OCI-LY7 (cell line): Measurements from ENCODE around the gene ZNF324B. TPM values are rescaled to one million over a fixed set of nuclear protein-coding genes. Genes with fewer than 3 reads are reported as not detected.

Experiments used
- BruUV-seq: library from RNA; stranded (reverse); fragments of 400-500 nt; replicated peaks from 2 replicates; lab custom pipeline; 2021; lab: Mats Ljungman, UMichigan
- CTCF ChIA-PET: fragments of 300-600 bp; sonication (Branson Sonifier 250); formaldehyde crosslinking; loops from one replicate; lab custom pipeline; 2022; ENCODE audit warnings: antibody characterized with exemption; ENCODE audit not compliant: unreplicated experiment; lab: Charles Lee
- POLR2A ChIA-PET: fragments of 300-600 bp; sonication (Branson Sonifier 250); formaldehyde crosslinking; loops from one replicate; lab custom pipeline; 2022; ENCODE audit warnings: antibody characterized with exemption; lab: Charles Lee
- DNase-seq: peaks from one replicate; pipeline ENCODE4 v3.0.0-alpha.2; 2015; ENCODE audit warnings: low spot score
- H2AFZ ChIP-seq: fragments of 200-600 bp; sonication (generic), shearing (Covaris generic); 2 replicates; pipeline ENCODE4 v1.6.1; 2014; ENCODE audit warnings: mild to moderate bottlenecking, antibody characterized with exemption, low read length, moderate library complexity
- H3K27ac ChIP-seq: fragments of 200-600 bp; sonication (generic); 2 replicates; pipeline ENCODE4 v1.5.1; 2014; ENCODE audit warnings: mixed run types, low read depth, mild to moderate bottlenecking, moderate library complexity, low read length, inconsistent platforms; ENCODE audit not compliant: poor library complexity, severe bottlenecking
- H3K36me3 ChIP-seq: fragments of 200-600 bp; sonication (generic); 2 replicates; pipeline ENCODE4 v1.6.1; 2014; ENCODE audit warnings: mild to moderate bottlenecking, antibody characterized with exemption, low read length, moderate library complexity, mixed read lengths; ENCODE audit not compliant: insufficient read depth
- H3K4me1 ChIP-seq: fragments of 200-600 bp; sonication (generic); 2 replicates; pipeline ENCODE4 v1.5.1; 2014; ENCODE audit warnings: mild to moderate bottlenecking, low read length; ENCODE audit not compliant: insufficient read depth, poor library complexity, severe bottlenecking
- H3K4me2 ChIP-seq: fragments of 200-600 bp; sonication (generic); 2 replicates; pipeline ENCODE4 v1.6.1; 2014; ENCODE audit warnings: mild to moderate bottlenecking, low read length
- H3K4me3 ChIP-seq: fragments of 200-600 bp; sonication (generic); 2 replicates; pipeline ENCODE4 v1.5.1; 2014; ENCODE audit warnings: mild to moderate bottlenecking, low read depth, low read length; ENCODE audit not compliant: poor library complexity, severe bottlenecking
- H3K79me2 ChIP-seq: fragments of 200-600 bp; sonication (generic); 2 replicates; pipeline ENCODE4 v1.6.1; 2016; ENCODE audit warnings: low read depth, mild to moderate bottlenecking, low read length, moderate library complexity, mixed read lengths; ENCODE audit not compliant: insufficient read depth
- H3K9me2 ChIP-seq: fragments of 200-600 bp; sonication (generic); 2 replicates; pipeline ENCODE4 v1.6.1; 2016; ENCODE audit warnings: mild to moderate bottlenecking, low read length, mixed read lengths; ENCODE audit not compliant: insufficient read depth
- H3K9me3 ChIP-seq: fragments of 200-600 bp; sonication (generic); 2 replicates; pipeline ENCODE4 v1.6.1; 2014; ENCODE audit warnings: mild to moderate bottlenecking, mixed run types, low read length, mixed read lengths
- H4K20me1 ChIP-seq: fragments of 200-600 bp; sonication (generic); 2 replicates; pipeline ENCODE4 v1.6.1; 2014; ENCODE audit warnings: mild to moderate bottlenecking, antibody characterized with exemption, low read length, moderate library complexity, mixed read lengths; ENCODE audit not compliant: insufficient read depth
- CTCF ChIP-seq: fragments of 200-600 bp; sonication (generic); conservative IDR thresholded peaks from 2 replicates; pipeline ENCODE4 v1.5.1; 2014; ENCODE audit warnings: mild to moderate bottlenecking, antibody characterized with exemption, low read length, moderate library complexity, mixed read lengths
- EZH2phosphoT487 ChIP-seq: fragments of 200-600 bp; sonication (generic); IDR thresholded peaks from 2 replicates; pipeline ENCODE4 v1.6.1; 2018; ENCODE audit warnings: low read depth, borderline replicate concordance, mild to moderate bottlenecking, mixed run types, antibody characterized with exemption, low read length, moderate library complexity, mixed read lengths
- intact Hi-C: fragments of 100-400 bp; cut with micrococcal nuclease; formaldehyde crosslinking; loops from one replicate; pipeline ENCODE4 v1.10.0; 2022; ENCODE audit not compliant: unreplicated experiment
- total RNA-seq, 2 experiments: library from RNA; depleted of rRNA in 1 of 2; stranded (reverse); fragments of >200 nt in 1 of 2; shearing (Covaris generic) in 1 of 2; gene quantifications; 2 replicates each; pipeline ENCODE4 v1.2.3, GENCODE V29; 2014 to 2022

ZNF324B gene
- total RNA-seq, 2 experiments from 2014 or later = 13.8 to 14.5 TPM

GRCh38 chr19:58479303-58479702, 27.9 kb downstream of the ZNF324B start:
- Histone ChIP-seq H3K4me1 (peaks cover 20% of the 10 kb centered on the region), H2AFZ (no peak overlapping the region), H3K79me2 (no peaks in the 10 kb centered on the region), H3K4me3 (no peak overlapping the region), H3K9me3 (no peaks in the 10 kb centered on the region), H3K27ac (no peak overlapping the region), H3K9me2 (no peaks in the 10 kb centered on the region), H3K36me3 (no peaks in the 10 kb centered on the region), H3K4me2 (no peak overlapping the region), H4K20me1 (no peaks in the 10 kb centered on the region)
- intact Hi-C loops = loop anchor here (5.0 kb wide), 1 partner anchor 132 kb away; no protein-coding TSS in a partner anchor
- CTCF ChIA-PET = no interaction called here
- TF ChIP-seq EZH2phosphoT487 (no peak), CTCF (no peak)
- no peak for DNase-seq
- BruUV-seq = no TSS peak
- POLR2A ChIA-PET = no interaction called here

DNA sequence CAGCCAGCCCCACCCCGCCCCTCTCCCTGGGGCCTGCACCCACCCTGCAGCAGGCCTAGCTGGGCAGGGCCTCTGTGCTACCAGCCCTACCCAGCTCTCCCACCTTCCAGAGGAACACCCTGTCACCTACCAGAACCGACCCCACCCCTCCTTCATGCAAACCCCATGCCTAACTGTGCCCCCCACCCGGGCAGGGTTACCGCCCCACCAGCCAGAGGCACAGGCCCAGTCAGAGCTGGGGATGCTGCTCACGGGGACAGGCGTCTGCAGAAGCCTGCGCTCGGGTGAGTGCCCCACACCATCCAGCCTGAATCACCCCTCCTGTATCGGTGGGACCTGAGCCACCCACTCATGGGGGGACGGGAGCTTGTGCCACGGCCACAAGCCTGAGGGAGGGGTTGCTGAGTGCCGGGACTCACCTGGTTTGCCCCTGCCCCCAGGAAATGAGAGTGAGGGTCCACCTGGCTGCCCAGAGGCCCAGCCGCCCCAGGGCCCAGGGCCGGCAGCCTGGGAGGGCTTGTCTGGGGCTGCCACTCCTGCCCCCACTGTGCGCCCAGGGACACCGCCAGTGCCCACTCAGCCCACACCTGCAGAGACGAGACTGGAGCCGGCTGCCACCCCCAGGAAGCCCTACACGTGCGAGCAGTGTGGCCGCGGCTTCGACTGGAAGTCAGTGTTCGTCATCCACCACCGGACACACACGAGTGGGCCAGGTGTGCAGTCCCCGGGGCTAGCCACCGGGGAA, 28.5 kb downstream of the ZNF324B start:
- ChIA-PET POLR2A (no interaction called here), CTCF (interaction anchor here (0.7 kb wide), 1 partner anchor 134 kb away, joined by 6 read pairs; no protein-coding TSS in a partner anchor)
- Histone ChIP-seq H4K20me1 (no peaks in the 10 kb centered on the region), H2AFZ (no peak overlapping the region), H3K4me2 (no peak overlapping the region), H3K27ac (no peak overlapping the region), H3K9me2 (no peaks in the 10 kb centered on the region), H3K4me3 (no peak overlapping the region), H3K36me3 (no peaks in the 10 kb centered on the region), H3K79me2 (no peaks in the 10 kb centered on the region), H3K9me3 (no peaks in the 10 kb centered on the region), H3K4me1 (peaks cover 16% of the 10 kb centered on the region)
- intact Hi-C loops = loop anchor here (5.0 kb wide), 1 partner anchor 133 kb away; no protein-coding TSS in a partner anchor
- no peak for DNase-seq
- TF ChIP-seq EZH2phosphoT487 = no peak
- BruUV-seq = no TSS peak

GRCh38 chr19:58480481-58480830, 29.0 kb downstream of the ZNF324B start:
- no peaks in the 10 kb centered on the region for H3K9me3 ChIP-seq
- TF ChIP-seq EZH2phosphoT487 (no peak), CTCF (no peak)
- H3K79me2 ChIP-seq = no peaks in the 10 kb centered on the region
- H3K9me2 ChIP-seq = no peaks in the 10 kb centered on the region
- H3K27ac ChIP-seq = no peak overlapping the region
- no peak overlapping the region for H3K4me3 ChIP-seq
- no peak overlapping the region for H3K4me2 ChIP-seq
- CTCF ChIA-PET = no interaction called here
- H3K36me3 ChIP-seq = no peaks in the 10 kb centered on the region
- H4K20me1 ChIP-seq = no peaks in the 10 kb centered on the region
- DNase-seq = no peak
- no peak overlapping the region for H2AFZ ChIP-seq
- POLR2A ChIA-PET = no interaction called here
- intact Hi-C loops = no loop called here
- no TSS peak for BruUV-seq
- peaks cover 11% of the 10 kb centered on the region for H3K4me1 ChIP-seq
